HUES48 (cell line): ENCODE results near the gene SEPTIN12.

ENCODE experiments used
- H3K27ac ChIP-seq: one replicate; pipeline ENCODE4 v1.7.0; 2013; ENCODE audit warnings: low read depth, low read length, inconsistent platforms
- H3K27me3 ChIP-seq: 2 replicates; pipeline ENCODE4 v1.6.1; 2013; ENCODE audit warnings: mild to moderate bottlenecking, low read length; ENCODE audit not compliant: control insufficient read depth, insufficient read depth
- H3K36me3 ChIP-seq: 2 replicates; pipeline ENCODE4 v1.6.1; 2013; ENCODE audit warnings: low read length; ENCODE audit not compliant: control insufficient read depth, insufficient read depth
- H3K4me1 ChIP-seq: 2 replicates; pipeline ENCODE4 v1.6.1; 2013; ENCODE audit warnings: mild to moderate bottlenecking, low read length; ENCODE audit not compliant: control insufficient read depth, insufficient read depth
- H3K4me3 ChIP-seq: 2 replicates; pipeline ENCODE4 v1.5.1; 2013; ENCODE audit warnings: mild to moderate bottlenecking, low read depth, low read length
- H3K9ac ChIP-seq: 2 replicates; pipeline ENCODE4 v1.6.1; 2013; ENCODE audit warnings: mild to moderate bottlenecking, low read depth, low read length, moderate library complexity
- H3K9me3 ChIP-seq: 2 replicates; pipeline ENCODE4 v1.6.1; 2013; ENCODE audit warnings: low read length; ENCODE audit not compliant: control insufficient read depth, insufficient read depth

The SEPTIN12 gene

GRCh38 chr16:4767872-4768548 lies 20.1 kb downstream of the SEPTIN12 start:
- Histone ChIP-seq H3K4me1 (peaks cover 3% of the 10 kb centered on the region), H3K9me3 (no peaks in the 10 kb centered on the region), H3K36me3 (peaks cover 23% of the 10 kb centered on the region), H3K27me3 (no peaks in the 10 kb centered on the region), H3K27ac (peak overlapping the region; percentile 67), H3K4me3 (peak overlapping the region; percentile 68), H3K9ac (no peak overlapping the region)

DNA sequence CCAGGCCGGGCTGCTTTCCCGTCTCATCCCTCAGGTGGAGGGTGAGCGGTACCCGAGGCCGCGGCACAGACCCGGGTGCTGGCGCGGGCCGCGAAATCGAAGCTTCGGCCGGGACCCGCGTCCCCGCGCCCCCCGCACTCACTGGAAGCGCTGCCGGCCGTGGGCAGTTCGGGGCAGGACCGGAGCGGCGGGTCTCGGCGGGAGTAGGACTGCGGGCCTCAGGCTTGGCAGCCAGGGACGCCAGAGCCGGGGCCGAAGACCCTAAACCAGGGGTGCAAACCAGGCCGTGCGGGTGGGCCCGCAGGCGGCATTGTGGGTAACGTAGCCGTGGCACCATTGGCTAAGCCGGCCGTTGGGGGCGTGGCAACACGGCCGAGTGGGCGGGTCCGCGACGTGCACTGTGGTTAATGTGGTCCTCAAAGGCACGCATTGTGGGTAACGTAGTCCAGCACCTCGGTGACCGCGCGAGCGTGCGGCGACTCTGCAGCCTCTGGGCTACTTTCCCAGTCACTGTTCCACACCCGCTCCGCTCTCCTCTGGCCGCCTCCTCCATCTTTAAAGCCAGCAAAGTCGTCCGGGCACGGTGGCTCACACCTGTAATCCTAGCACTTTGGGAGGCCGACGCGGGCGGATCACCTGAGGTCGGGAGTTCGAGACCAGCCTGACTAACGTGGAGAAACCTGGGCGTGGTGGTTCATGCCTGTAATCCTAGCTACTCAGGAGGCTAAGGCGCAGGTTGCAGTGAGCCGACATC lies 21.1 kb downstream of the SEPTIN12 start, which contains the start of gene ZNF500:
Gene ZNF500, minus strand, starts transcription at position 288 of the 754 bp plus-strand sequence. CDS start 1,184 bp downstream, outside the sequence.
- Histone ChIP-seq H3K4me1 (peaks cover 3% of the 10 kb centered on the region), H3K4me3 (peak within 1 kb of the TSS; percentile 87), H3K27me3 (no peaks in the 10 kb centered on the region), H3K36me3 (peaks cover 33% of the 10 kb centered on the region), H3K9me3 (no peaks in the 10 kb centered on the region), H3K27ac (peak within 1 kb of the TSS; percentile 68), H3K9ac (peak within 1 kb of the TSS; percentile 70)

DNA sequence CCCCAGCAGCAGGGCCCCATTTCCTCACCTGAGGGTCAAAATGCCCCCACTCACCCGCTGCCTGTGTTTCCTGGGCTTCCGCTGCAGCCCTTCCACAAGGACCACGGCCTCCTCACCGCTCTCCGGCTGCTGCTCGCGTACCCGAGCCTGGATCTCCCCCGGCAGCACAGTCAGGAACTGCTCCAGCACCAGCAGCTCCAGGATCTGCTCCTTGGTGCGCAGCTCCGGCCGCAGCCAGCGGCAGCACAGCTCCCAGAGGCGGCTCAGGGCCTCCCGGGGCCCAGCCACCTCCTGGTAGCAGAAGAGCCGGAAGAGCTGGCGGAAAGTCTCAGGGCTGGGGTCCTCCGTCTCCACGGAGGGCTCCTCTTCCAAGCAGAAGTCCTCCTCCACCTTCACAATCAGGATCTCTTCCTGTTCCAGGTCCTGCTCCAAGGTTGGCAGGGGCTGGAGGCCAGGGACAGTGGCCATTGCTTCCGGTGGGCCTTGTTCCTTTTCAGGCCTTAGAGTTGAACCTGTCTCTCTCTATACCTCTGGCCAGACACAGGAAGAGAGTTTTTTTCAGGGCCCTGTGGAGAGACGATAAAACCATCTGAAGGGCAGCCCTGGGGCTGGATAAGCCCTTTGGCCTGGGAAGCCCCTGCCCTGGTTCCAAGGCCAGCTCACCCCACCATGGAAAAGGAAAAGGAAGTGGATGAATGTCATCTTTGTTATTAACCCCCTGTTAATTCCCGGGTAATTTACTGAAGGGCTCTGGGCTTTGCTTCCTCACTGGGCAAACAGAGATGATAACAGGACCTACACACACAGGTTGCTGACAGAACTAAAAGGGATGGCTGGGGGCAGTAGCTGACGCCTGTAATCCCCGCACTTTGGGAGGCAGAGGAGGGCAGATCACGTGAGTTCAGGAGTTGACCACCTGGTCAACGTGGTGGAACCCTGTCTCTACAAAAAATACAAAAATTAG lies 22.4 kb downstream of the SEPTIN12 start:
- peak overlapping the region; percentile 59 for H3K27ac ChIP-seq

DNA sequence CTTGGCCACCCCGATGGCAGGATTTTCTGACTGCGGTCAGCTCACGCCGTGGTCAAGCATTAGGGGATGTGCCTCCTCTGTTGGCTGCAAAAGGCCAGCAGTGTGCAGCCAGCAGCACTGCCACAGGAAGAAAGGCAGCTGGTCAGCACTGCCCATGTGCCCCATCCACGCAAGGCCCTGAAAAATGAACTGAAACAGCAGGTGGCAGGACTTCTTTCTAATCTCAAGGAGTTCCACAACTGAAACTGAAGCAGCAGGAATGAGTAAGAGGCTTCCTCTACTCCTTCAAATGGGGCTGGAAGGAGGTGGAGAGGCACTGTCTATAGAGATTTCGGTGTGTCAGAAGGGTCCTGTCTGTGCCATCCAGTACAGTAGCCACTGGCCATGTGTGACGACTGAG lies 24.4 kb downstream of the SEPTIN12 start:
- no peaks in the 10 kb centered on the region for H3K9me3 ChIP-seq
- H3K27me3 ChIP-seq = no peaks in the 10 kb centered on the region
- no peak overlapping the region for H3K9ac ChIP-seq
- H3K4me1 ChIP-seq = peaks cover 3% of the 10 kb centered on the region
- H3K27ac ChIP-seq = no peak overlapping the region
- no peak overlapping the region for H3K4me3 ChIP-seq
- peaks cover 59% of the 10 kb centered on the region for H3K36me3 ChIP-seq

More for the DNA sequence above, 22.4 kb downstream of the SEPTIN12 start:
- Histone ChIP-seq H3K9ac (peak overlapping the region; percentile 70; the same call in 1 of the 2 replicates), H3K27me3 (no peaks in the 10 kb centered on the region), H3K4me3 (peak overlapping the region; percentile 87), H3K9me3 (no peaks in the 10 kb centered on the region), H3K4me1 (peaks cover 3% of the 10 kb centered on the region), H3K36me3 (peaks cover 41% of the 10 kb centered on the region)

DNA sequence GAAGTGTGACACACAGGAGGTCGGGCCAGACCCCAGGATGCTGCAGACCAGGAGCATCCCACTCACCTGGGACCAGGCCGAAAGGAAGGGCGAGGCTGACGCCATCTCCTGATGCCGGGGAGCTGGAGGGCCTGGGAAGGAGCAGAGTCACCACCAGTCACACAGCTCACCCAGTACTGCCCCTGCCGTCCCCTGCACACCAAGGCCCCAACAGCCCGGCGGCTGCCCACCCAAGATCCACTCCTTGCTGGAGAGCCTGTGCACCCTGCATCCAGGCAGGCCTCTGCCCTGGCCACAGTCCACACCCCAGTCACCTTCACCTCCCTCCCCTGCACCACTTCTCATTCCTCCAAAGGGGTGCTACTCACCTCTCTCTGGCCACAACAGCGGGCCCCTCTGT lies 25.9 kb downstream of the SEPTIN12 start:
- Histone ChIP-seq H3K36me3 (peaks cover 71% of the 10 kb centered on the region), H3K9me3 (no peaks in the 10 kb centered on the region), H3K4me1 (no peaks in the 10 kb centered on the region; the same call in 1 of the 2 replicates), H3K9ac (no peak overlapping the region), H3K27me3 (no peaks in the 10 kb centered on the region), H3K4me3 (no peak overlapping the region), H3K27ac (no peak overlapping the region)

- H3K27ac ChIP-seq = no peak overlapping the region
- no peaks in the 10 kb centered on the region for H3K27me3 ChIP-seq
- no peaks in the 10 kb centered on the region for H3K4me1 ChIP-seq
- H3K36me3 ChIP-seq = peaks cover 79% of the 10 kb centered on the region
- H3K9me3 ChIP-seq = no peaks in the 10 kb centered on the region; the same call in 1 of the 2 replicates
- no peak overlapping the region for H3K9ac ChIP-seq
- no peak overlapping the region for H3K4me3 ChIP-seq
Measured at GRCh38 chr16:4760221-4760910, 27.8 kb downstream of the SEPTIN12 start.

DNA sequence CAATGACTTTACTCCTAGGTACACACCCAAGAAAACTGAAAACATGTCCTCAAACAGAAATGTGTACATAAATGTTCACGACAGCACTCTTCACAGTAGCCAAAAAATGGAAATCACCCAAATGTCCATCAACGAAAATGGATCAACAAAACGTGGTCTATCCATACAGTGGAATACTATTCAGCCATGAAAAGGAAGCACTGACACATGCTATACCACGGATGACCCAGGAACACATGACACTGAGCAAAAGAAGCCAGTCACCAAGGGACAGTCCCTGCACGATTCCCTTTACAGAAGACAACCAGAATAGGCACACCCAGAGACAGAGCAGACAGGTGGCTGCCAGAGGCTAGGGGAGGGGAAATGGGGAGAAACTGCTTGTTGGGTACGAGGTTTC lies 32.5 kb downstream of the SEPTIN12 start:
- Histone ChIP-seq H3K4me1 (no peaks in the 10 kb centered on the region), H3K4me3 (no peak overlapping the region), H3K27me3 (no peaks in the 10 kb centered on the region), H3K27ac (no peak overlapping the region), H3K36me3 (peaks cover 81% of the 10 kb centered on the region), H3K9ac (no peak overlapping the region), H3K9me3 (no peaks in the 10 kb centered on the region; the same call in 1 of the 2 replicates)

DNA sequence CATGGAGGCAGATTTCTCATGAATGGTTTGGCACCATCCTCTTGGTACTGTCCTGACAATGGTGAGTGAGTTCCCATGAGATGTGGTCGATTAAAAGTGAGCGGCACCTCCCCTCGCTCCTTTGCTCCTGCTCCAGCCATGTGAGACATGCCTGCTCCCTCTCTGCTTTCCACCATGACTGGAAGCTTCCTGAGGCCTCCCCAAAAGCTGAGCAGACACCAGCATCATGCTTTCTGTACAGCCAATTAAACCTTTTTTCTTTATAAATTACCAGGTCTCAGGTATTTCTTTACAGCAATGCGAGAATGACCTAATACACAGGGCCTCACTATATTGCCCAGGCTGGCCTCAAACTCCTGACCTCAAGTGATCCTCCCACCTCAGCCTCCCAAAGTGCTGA lies 33.3 kb downstream of the SEPTIN12 start:
- H3K36me3 ChIP-seq = peaks cover 77% of the 10 kb centered on the region
- no peaks in the 10 kb centered on the region; the same call in 1 of the 2 replicates for H3K9me3 ChIP-seq
- no peak overlapping the region for H3K9ac ChIP-seq
- H3K27ac ChIP-seq = no peak overlapping the region
- no peaks in the 10 kb centered on the region for H3K27me3 ChIP-seq
- no peak overlapping the region for H3K4me3 ChIP-seq
- H3K4me1 ChIP-seq = no peaks in the 10 kb centered on the region

- H3K9me3 ChIP-seq = no peaks in the 10 kb centered on the region; the same call in 1 of the 2 replicates
- H3K27me3 ChIP-seq = no peaks in the 10 kb centered on the region
- no peaks in the 10 kb centered on the region for H3K4me1 ChIP-seq
- H3K9ac ChIP-seq = no peak overlapping the region
- no peak overlapping the region for H3K27ac ChIP-seq
- H3K36me3 ChIP-seq = peaks cover 65% of the 10 kb centered on the region
- no peak overlapping the region for H3K4me3 ChIP-seq
Measured at GRCh38 chr16:4753227-4753626, 34.9 kb downstream of the SEPTIN12 start.
